TTC549 (cell line): ENCODE measurements around the gene EMC8.
"Not testable (repeated sequence)": the region's sequence is repeated elsewhere in the genome, so short reads cannot be mapped to it uniquely, and the experiment has no call there.

Experiments used
- FAIRE-seq: peaks from 2 replicates; lab custom pipeline; 2012; peaks lifted over from hg19 to GRCh38; lab: Jason Lieb, UNC

Gene EMC8

GRCh38 chr16:85834741-85835140 lies 35.4 kb upstream of the EMC8 start:
- FAIRE-seq = no peak

GRCh38 chr16:85833219-85833920 lies 34.0 kb upstream of the EMC8 start:
- FAIRE-seq = no peak

GRCh38 chr16:85832570-85833218 lies 33.4 kb upstream of the EMC8 start:
- FAIRE-seq = no peak

GRCh38 chr16:85830821-85831220 lies 31.5 kb upstream of the EMC8 start:
- no peak for FAIRE-seq

GRCh38 chr16:85829751-85830445 lies 30.6 kb upstream of the EMC8 start:
- FAIRE-seq = no peak

GRCh38 chr16:85829171-85829719 lies 29.9 kb upstream of the EMC8 start:
- FAIRE-seq = no peak

- FAIRE-seq = no peak
These were observed 28.8 kb upstream of the EMC8 start for GRCh38 chr16:85828166-85828565.

- FAIRE-seq = no peak
These were observed 27.4 kb upstream of the EMC8 start for GRCh38 chr16:85826686-85827247.

GRCh38 chr16:85825326-85825725 lies 26.0 kb upstream of the EMC8 start:
- no peak for FAIRE-seq

- FAIRE-seq = no peak
These were observed 25.1 kb upstream of the EMC8 start for GRCh38 chr16:85824161-85825135.

- FAIRE-seq = no peak
These were observed 24.1 kb upstream of the EMC8 start for GRCh38 chr16:85823328-85823920.

GRCh38 chr16:85822145-85822544 lies 22.8 kb upstream of the EMC8 start:
- FAIRE-seq = no peak

- FAIRE-seq = no peak
These were observed 22.2 kb upstream of the EMC8 start for GRCh38 chr16:85821390-85822135.

GRCh38 chr16:85820604-85821372 lies 21.4 kb upstream of the EMC8 start:
- no peak for FAIRE-seq

GRCh38 chr16:85819771-85820170 lies 20.4 kb upstream of the EMC8 start:
- FAIRE-seq = no peak

- peak; percentile 42 for FAIRE-seq
These were observed 19.9 kb upstream of the EMC8 start for GRCh38 chr16:85819245-85819644.

- not testable (repeated sequence) for FAIRE-seq
These were observed 17.9 kb upstream of the EMC8 start for GRCh38 chr16:85817195-85817594.

- FAIRE-seq = no peak
These were observed 16.8 kb upstream of the EMC8 start for GRCh38 chr16:85816159-85816558.

- FAIRE-seq = no peak
These were observed 13.7 kb upstream of the EMC8 start for GRCh38 chr16:85812811-85813700.
